ENCODE data around the gene GSG1L.

GSG1L gene

GRCh38 chr16:27967169-27967568, 96.3 kb downstream of the GSG1L start:
- no peak overlapping the region for H2AFZ ChIP-seq (ENCODE audit: low read depth)
- H3K27ac ChIP-seq, result no peak overlapping the region
- no peaks in the 10 kb centered on the region for H3K27me3 ChIP-seq (ENCODE audit: insufficient read depth, low read depth)
- no peaks in the 10 kb centered on the region for H4K20me1 ChIP-seq (ENCODE audit: insufficient read depth)
- no peak overlapping the region for H3K4me3 ChIP-seq (IDR thresholded peaks at IDR 0.05; ENCODE audit: insufficient read depth, low read depth, low read length)
- H3K9ac ChIP-seq, result no peak overlapping the region
- H3K4me2 ChIP-seq, result no peak overlapping the region
- H3K4me1 ChIP-seq (ENCODE audit: low read depth, poor library complexity, severe bottlenecking), result no peaks in the 10 kb centered on the region
- TF ChIP-seq CTCF (conservative IDR thresholded peaks at IDR 0.05; ENCODE audit: low read depth, low read length), result no peak
- H3K36me3 ChIP-seq (ENCODE audit: insufficient read depth), result no peaks in the 10 kb centered on the region
- no peaks in the 10 kb centered on the region for H3K79me2 ChIP-seq (ENCODE audit: insufficient read depth, low read depth)

- Histone ChIP-seq H3K79me2 (ENCODE audit: insufficient read depth, low read depth) (no peaks in the 10 kb centered on the region), H3K4me3 (IDR thresholded peaks at IDR 0.05; ENCODE audit: insufficient read depth, low read depth, low read length) (no peak overlapping the region), H3K4me1 (ENCODE audit: low read depth, poor library complexity, severe bottlenecking) (no peaks in the 10 kb centered on the region), H3K27me3 (ENCODE audit: insufficient read depth, low read depth) (no peaks in the 10 kb centered on the region), H2AFZ (ENCODE audit: low read depth) (no peak overlapping the region), H3K9ac (no peak overlapping the region), H3K36me3 (ENCODE audit: insufficient read depth) (no peaks in the 10 kb centered on the region), H4K20me1 (ENCODE audit: insufficient read depth) (no peaks in the 10 kb centered on the region), H3K27ac (no peak overlapping the region), H3K4me2 (no peak overlapping the region)
- TF ChIP-seq CTCF (conservative IDR thresholded peaks at IDR 0.05; ENCODE audit: low read depth, low read length), result no peak
Measured at GRCh38 chr16:27966756-27967155, 96.8 kb downstream of the GSG1L start.

GRCh38 chr16:27965801-27966200, 97.7 kb downstream of the GSG1L start:
- Histone ChIP-seq H3K27ac (no peak overlapping the region), H3K4me2 (no peak overlapping the region), H3K79me2 (ENCODE audit: insufficient read depth, low read depth) (no peaks in the 10 kb centered on the region), H3K27me3 (ENCODE audit: insufficient read depth, low read depth) (no peaks in the 10 kb centered on the region), H4K20me1 (ENCODE audit: insufficient read depth) (no peaks in the 10 kb centered on the region), H2AFZ (ENCODE audit: low read depth) (no peak overlapping the region), H3K36me3 (ENCODE audit: insufficient read depth) (no peaks in the 10 kb centered on the region), H3K4me3 (IDR thresholded peaks at IDR 0.05; ENCODE audit: insufficient read depth, low read depth, low read length) (no peak overlapping the region), H3K4me1 (ENCODE audit: low read depth, poor library complexity, severe bottlenecking) (no peaks in the 10 kb centered on the region), H3K9ac (no peak overlapping the region)
- no peak for TF ChIP-seq CTCF (conservative IDR thresholded peaks at IDR 0.05; ENCODE audit: low read depth, low read length)

- no peak overlapping the region for H3K27ac ChIP-seq
- H3K36me3 ChIP-seq (ENCODE audit: insufficient read depth), result no peaks in the 10 kb centered on the region
- no peak overlapping the region for H3K9ac ChIP-seq
- H3K79me2 ChIP-seq (ENCODE audit: insufficient read depth, low read depth), result no peaks in the 10 kb centered on the region
- no peaks in the 10 kb centered on the region for H4K20me1 ChIP-seq (ENCODE audit: insufficient read depth)
- no peak overlapping the region for H2AFZ ChIP-seq (ENCODE audit: low read depth)
- no peak overlapping the region for H3K4me3 ChIP-seq (IDR thresholded peaks at IDR 0.05; ENCODE audit: insufficient read depth, low read depth, low read length)
- H3K4me1 ChIP-seq (ENCODE audit: low read depth, poor library complexity, severe bottlenecking), result no peaks in the 10 kb centered on the region
- H3K4me2 ChIP-seq, result no peak overlapping the region
- H3K27me3 ChIP-seq (ENCODE audit: insufficient read depth, low read depth), result no peaks in the 10 kb centered on the region
- no peak for TF ChIP-seq CTCF (conservative IDR thresholded peaks at IDR 0.05; ENCODE audit: low read depth, low read length)
Measured at GRCh38 chr16:27963471-27963965, 100.0 kb downstream of the GSG1L start.
